Measurements from ENCODE around the gene FHOD1.

Gene FHOD1

DNA sequence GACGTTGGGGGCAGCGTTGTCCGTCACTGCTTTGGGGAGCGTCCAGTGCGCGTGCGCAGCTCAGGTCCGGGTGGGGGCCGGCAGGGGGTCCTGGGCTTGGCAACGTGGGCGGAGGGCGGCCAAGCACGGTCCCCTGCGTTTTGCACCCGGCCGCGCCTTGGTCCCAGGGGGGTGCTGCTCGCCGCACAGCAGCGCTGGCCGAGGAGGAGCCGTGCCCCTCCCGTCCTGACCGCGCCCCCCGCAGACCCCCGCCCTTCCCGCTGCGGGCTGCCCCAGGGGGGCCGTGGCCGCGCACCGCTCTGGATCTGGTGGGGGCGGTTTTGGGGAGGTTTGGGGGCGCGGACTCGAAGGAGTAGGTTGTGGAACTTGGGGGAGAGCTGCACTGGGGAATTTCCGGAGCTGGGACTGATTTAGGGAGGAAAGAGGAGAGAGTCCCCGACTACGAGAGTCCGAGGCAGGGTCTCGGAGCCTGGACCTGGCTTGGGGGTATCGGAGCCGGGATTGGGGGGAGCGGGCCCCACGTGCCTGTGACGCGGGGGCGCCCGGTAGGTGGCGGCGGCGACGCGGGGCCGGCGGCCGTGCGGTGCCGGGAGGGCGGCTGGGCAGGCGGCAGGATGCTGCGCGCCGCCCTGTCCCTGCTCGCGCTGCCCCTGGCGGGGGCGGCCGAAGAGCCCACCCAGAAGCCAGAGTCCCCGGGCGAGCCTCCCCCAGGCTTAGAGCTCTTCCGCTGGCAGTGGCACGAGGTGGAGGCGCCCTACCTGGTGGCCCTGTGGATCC is 1.3 kb upstream of the FHOD1 start, which contains the start of gene SLC9A5:
SLC9A5 (plus strand) TSS at position 579 of the 777 bp plus-strand sequence; CDS start at position 615, 36 bp downstream.
- DNase-seq: peak; percentile 50

- no peak for DNase-seq
These were observed 756 bp upstream of the FHOD1 start for GRCh38 chr16:67248073-67248400.

- peak; percentile 94 for DNase-seq
These were observed 507 bp downstream of the FHOD1 start for GRCh38 chr16:67246756-67247191.

DNA sequence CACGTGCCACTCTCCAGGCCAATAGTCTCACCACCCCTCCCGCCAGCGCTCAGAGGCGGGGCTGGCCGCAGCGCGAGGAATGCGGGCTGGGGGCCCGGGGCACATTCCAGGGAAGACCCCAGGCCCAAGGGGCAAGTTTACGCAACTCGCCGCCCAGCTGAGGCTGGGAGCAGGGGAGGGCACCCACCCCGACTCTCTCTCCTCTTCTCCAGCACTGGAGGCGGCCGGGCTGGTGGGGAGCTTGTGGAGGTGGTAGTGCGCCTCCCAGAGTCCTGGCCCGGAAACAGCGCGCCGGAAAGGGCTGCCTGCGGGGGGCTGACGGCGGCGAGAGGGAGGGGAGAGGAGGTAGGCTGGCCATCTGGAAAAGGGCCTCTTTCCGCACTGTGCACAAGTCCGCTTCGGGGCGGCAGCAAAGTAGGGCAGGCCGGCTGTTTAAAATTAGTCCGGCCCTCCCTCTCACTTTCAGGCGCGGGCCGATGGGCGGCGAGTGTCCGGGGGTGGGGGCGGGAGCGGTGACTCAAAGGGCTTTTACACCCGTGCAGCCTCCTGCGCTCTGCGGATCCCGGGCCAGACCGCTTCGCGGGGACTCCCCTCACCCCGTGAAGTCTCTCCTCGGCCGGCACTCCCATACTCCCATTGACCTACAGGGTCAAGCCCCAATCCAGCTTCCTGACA is 1.1 kb downstream of the FHOD1 start:
- DNase-seq: peak; percentile 83

DNA sequence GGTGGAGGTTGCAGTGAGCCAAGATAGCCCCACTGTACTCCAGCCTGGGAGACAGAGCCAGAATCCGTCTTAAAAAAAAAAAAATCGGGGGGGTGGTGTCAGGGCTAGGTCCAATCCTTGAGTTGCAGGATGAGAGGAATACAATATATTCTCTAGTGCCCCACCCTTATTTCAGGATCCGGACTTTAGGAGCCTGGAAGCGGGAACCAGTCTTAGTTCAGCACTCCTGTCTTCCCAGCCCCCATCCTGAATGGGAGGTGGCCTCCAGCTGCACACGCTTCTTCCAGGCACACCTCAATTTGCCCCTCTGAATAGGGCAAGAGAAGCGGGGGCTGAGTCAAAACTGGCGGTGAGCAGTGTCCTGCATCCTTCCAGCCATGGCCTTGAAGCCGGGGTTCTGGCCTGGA is 1.6 kb downstream of the FHOD1 start:
- no peak for DNase-seq

- DNase-seq: no peak
These were observed 2.1 kb downstream of the FHOD1 start for GRCh38 chr16:67245186-67245585.

- peak; percentile 82 for DNase-seq
These were observed 2.7 kb downstream of the FHOD1 start for GRCh38 chr16:67244387-67245185.

- DNase-seq: no peak
These were observed 3.8 kb downstream of the FHOD1 start for GRCh38 chr16:67243481-67243880.

DNA sequence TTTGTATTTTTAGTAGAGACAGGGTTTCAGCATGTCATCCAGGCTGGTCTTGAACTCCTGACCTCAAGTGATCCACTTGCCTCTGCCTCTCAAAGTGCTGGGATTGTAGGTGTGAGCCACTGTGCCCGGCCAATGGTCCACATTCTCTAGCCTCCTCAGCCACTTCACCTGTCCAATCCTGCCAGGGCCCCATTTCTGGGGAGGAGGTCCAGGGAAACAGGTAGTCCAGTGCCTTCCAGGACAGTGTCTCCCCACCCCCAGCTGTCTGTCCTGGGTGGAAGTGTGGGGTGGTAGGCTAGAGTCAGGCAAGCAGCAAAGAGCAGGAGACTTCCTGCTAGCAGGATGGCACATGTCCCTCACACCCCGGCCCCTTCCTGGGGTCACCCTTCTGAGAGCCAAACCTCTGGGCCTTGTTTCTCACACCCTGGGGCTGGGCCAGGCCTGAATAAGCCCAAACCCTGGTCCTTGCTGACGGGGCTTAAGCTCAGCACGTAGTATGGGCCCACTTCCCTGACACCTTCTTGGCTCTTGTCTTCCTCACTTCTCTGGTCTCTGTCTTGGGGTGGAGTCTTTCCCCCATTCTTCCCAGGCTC is 5.0 kb downstream of the FHOD1 start:
- no peak for DNase-seq

GRCh38 chr16:67241008-67241900 is 6.0 kb downstream of the FHOD1 start:
- no peak for DNase-seq

- no peak for DNase-seq
These were observed 6.8 kb downstream of the FHOD1 start for GRCh38 chr16:67240506-67240905.

GRCh38 chr16:67238806-67239470 is 8.3 kb downstream of the FHOD1 start:
- no peak for DNase-seq

DNA sequence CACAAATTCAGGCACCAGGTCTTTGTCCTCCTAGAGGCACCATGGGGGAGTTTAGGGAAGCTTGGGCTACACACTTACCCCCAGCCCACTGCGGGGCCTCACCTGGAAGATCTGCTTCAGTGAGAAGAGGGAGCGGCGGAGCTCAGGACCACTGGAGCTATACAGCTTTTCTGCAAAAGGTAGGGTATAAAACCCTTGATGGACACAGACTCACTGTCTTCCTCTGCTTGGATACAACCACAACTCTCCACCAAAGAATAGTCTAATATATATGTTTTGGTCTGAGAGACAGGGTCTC is 9.1 kb downstream of the FHOD1 start:
- no peak for DNase-seq

DNA sequence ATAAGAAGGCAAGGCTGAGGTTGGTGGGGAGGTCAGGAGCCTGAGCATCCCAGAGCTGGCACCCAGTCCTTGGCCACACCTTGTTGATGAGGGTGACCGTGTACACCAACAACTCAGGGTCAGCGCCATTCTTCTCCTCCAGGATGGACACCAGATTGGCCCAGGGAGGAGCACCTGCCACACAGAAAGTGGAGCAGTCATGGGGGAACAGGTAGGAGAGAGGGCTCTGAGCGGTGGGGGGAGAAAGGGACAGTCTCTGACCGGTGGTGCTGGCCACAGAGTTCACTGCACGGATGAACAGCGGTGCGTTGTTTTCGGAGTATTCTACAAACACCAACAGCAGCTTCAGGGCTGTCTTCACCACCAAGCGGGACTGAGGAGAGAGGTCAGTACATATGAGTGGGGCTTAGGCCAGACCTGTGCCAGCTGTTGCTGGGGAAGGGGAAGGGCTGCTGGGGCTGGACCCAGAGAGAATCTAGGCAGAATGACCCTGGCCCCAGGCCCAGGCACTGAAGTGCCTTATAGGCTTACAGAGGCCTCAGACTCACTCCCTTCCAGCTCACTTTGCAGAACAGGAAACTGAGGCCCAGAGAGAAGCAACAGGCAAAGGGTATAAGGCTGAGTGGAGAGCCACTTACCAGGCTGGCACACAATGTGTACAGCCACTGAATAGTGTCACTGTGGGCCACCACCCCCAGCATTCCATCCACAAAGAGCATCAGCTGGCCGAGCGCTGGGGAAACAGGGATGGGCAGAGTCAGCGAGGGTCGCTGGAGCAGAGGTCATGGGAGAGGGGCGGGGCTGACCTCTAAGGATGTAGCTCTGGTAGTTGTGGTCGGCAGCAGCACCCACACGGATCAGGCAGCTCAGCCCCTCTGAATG is 9.6 kb downstream of the FHOD1 start:
- no peak for DNase-seq

DNA sequence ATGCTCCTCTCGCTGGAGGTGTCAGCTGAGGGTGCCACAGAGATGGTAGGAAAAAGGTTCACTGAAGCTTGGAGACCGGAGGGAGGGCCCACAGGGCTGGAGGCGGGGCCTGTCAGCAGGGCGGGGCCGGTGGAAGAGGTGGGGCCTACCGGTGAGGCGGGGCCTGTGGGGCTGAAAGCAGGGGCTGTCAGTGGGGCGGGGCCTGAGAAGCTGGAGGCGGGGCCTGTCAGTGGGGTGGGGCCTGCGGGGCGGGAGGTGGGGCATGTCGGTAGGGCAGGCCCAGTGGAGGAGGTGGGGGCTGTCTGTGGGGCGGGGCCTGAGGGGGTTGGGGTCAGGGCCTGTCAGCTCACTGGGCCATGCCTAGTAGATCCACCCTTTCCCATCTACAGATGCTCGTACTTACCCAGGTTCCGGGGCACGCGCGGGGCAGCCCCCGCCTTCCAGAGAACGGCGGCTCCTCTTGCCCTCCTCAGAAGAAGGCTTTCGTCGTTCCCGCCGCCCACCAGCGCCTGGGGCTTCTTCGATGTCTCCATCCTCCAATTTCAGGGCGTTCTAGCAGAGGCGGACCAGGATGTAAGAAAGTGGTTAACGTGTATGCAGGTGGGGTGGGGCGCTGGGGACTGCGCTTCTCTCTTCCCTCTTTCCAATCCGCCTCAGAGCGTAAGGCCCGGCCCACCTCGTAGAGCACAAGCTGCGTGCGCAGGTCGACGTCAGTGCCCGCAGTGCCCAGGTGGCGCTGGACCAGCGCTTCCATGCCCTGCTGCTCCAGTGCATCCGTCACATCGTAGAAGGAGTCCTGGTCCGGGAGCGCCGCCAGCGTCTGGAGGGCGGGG is 10.5 kb downstream of the FHOD1 start:
- peak; percentile 56 for DNase-seq

DNA sequence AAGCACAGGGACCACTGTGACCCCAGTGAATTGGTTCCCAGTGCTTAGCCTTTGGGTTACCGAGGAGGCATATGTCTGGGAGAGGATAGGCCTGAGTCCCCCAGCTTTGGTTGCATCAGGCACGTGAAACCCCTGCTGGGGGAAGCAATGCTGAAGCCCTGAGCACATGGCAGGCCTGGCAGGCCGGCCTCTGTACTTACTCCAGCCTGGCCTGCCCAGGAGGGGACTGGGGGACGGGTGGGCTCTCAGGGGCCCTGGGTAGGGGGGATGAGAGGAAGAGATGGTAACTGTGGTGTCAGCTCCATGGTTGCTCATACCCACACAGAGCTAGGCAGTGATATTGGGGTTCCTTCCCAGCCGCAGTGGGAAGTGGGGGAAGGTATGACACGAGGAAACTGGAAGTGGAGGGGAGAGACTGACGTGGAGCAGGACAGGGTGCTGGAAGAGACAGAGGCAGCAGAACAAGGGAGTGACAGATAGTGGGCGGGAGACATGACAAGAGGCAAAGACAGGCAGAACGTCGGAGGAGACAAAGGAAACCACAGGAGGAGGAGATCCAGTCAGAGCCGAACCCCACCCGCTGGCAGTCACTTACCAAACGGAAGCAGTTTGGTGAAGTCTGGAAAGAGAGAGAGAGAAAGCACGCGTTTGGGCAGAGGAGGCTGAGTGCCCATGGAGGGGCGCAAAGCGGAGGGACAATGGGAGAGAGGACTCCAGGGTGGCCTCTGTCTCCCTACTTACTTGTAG is 11.3 kb downstream of the FHOD1 start:
- no peak for DNase-seq

GRCh38 chr16:67234180-67234597 is 13.1 kb downstream of the FHOD1 start:
- no peak for DNase-seq

GRCh38 chr16:67233596-67233995 is 13.7 kb downstream of the FHOD1 start:
- no peak for DNase-seq

Measured in RPMI8226 (cell line).